Right renal cortex interstitium (tissue), 3 donors: ENCODE results near the gene DCUN1D2. TPM values are rescaled to one million over a fixed set of nuclear protein-coding genes. Genes with fewer than 3 reads are reported as not detected.
"Not testable (repeated sequence)": the region's sequence is repeated elsewhere in the genome, so short reads cannot be mapped to it uniquely, and the experiment has no call there.

Experiments used
- DNase-seq, 3 donors: peaks; one replicate each; pipeline ENCODE4 v3.0.0-alpha.2; 2013; ENCODE audit warnings: low read depth in 3 of 3, low spot score in 2 of 3
- polyA plus RNA-seq, 3 donors: library from polyadenylated mRNA; unstranded; fragments of 120-200 nt; gene quantifications; one replicate each; pipeline ENCODE4 v1.2.1, GENCODE V29; 2013; ENCODE audit not compliant: insufficient read length in 3 of 3

DCUN1D2 gene
- 10 to 100 TPM; 17.2 to 19.7 (median 19.6) TPM for polyA plus RNA-seq

DNA sequence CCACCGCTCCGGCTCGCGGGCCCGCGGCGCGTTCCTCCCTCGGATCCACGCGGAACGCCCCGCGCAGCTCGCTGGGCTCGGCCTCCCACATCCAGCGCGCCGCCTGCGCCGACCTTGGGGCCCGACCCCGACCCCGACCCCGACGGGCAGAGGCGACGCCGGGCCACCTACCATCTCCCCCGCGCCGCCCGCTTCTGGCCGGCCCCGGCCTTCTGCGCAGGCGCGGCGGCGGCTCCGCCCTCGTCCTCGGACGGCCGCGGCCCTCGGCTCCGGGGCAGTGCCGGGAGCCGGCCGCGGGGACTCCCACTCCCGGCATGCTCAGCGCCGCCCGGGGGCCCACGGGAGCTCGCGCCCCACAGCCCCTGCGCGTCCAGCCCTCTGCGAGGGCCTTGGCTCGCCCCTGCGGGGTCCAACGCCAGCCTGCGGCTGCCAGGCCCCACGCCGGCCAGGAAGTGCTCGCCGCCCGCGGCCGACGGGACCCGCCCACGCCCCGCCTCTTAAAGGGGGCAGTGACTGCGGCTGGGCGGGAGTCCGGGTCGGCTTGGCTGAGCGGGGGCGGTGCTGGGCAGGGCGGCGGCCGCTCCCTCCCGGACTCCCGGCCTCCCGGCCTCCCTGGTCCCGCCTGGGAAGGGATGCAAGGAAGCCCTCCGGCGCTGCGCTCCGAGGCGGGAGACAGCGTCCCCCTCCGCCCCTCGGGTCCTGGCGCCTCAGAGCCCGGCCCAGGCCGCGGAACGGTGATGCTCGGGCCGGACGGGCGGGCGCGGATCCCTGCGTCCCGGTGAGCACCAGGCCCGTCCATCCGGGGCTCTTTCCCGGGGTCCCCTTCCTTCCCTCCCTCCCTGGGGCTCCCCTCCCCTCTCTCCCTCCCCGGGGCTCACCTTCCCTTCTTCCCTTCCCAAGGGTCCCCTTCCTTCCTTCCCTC, at the start of gene DCUN1D2:
TSS of gene DCUN1D2 (minus strand) at position 216 of the 922 bp plus-strand sequence. CDS start at position 174, 42 bp downstream.
- DNase-seq, result peak; percentile 67 to 82 (median 75)

GRCh38 chr13:113539822-113540221, 49.3 kb upstream of the DCUN1D2 start:
- DNase-seq, result no peak

GRCh38 chr13:113539176-113539575, 48.7 kb upstream of the DCUN1D2 start:
- no peak for DNase-seq

DNA sequence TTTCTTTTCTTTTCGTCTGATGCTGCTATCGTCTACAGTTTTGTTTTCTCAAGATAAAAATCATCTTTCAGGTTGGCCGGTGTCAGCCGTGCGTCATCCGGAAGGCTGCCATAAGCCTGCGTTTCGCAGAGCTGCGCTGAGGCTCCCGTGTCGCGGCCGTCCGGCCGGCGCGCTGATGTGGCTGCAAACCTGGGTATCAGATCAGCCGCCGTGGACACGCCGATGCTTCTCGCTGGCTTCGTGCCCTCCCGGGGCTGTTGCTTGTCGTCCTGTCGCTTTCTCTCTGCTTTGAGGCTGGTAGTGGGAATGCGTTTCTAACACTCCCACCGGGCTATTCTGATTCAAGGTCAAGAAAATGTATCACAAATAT, 48.2 kb upstream of the DCUN1D2 start:
- no peak for DNase-seq

GRCh38 chr13:113537909-113538688, 47.6 kb upstream of the DCUN1D2 start:
- DNase-seq, result no peak

DNA sequence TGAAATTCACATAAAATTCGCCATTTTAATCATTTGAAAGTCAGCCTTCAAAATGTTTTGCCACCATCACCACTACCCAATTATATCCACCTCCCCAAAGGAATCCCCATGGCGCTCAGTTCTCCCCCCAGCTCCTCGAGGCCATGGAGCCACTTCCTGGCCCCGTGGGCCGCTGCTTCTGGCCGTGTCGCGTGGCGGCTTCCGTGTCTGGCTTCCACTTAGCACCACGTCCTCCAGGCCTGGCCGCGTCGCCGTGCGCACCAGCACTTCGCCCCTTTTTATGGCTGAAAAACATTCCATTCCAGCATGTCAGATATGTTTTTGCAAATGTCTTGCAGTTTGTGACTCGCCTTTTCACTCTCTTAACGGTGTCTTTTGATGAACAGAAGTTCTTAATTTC, 46.7 kb upstream of the DCUN1D2 start:
- no peak for DNase-seq

GRCh38 chr13:113536461-113537110, 46.1 kb upstream of the DCUN1D2 start:
- no peak for DNase-seq

DNA sequence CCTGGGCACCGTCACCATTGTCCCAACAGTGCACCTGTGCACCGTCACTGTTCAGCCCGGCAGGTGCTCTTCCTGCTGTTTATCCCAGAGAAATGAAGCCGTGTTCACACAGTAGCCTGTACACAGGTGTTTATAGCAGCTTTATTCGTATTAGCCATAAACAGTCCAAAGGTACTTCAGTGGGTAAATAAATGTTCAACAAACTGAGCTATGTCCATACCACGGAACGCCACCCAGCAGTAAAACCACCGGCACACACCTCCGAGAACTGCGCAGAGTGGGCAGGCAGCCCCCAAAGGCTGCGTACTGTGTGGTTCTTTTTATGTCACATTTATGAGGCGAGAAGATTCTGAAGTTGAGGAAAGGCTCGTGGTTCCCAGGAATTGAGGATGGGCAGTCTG, 44.9 kb upstream of the DCUN1D2 start:
- DNase-seq, result no peak

- DNase-seq, result no peak
These were observed 43.8 kb upstream of the DCUN1D2 start for GRCh38 chr13:113534236-113534860.

GRCh38 chr13:113533161-113533840, 42.8 kb upstream of the DCUN1D2 start:
- DNase-seq, result no peak

DNA sequence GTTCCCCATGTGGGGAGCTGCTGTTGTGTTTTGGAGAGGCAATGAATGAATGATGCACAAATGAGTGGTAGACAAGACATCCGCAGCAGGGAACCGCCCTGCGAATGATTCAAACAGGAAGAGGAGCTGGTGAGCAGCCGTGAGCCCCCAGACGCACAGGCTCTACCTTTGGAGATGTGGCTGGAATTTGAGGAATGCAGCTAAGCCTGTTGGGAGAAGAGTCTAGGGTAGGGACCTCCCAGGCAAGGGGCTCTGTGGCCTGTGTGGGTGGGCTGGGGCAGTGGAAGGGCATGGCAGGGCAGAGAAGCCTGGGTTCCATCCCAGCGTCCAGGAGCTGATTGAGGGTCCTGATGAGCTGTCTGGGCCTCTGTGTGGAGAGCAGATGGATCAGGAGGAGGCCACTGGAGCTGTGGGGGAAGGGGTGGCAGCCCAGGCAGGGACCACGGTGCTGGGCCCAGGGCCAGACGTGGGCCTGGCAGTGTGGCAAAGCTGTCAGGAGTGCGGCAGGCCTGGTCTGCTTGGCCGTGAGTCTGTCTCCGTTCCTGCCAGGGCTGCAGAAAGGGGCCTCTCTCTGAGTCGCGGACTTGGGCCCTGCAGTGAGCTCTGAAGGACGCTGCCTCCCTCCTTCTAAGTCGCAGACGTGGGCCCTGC, 41.8 kb upstream of the DCUN1D2 start:
- no peak for DNase-seq

DNA sequence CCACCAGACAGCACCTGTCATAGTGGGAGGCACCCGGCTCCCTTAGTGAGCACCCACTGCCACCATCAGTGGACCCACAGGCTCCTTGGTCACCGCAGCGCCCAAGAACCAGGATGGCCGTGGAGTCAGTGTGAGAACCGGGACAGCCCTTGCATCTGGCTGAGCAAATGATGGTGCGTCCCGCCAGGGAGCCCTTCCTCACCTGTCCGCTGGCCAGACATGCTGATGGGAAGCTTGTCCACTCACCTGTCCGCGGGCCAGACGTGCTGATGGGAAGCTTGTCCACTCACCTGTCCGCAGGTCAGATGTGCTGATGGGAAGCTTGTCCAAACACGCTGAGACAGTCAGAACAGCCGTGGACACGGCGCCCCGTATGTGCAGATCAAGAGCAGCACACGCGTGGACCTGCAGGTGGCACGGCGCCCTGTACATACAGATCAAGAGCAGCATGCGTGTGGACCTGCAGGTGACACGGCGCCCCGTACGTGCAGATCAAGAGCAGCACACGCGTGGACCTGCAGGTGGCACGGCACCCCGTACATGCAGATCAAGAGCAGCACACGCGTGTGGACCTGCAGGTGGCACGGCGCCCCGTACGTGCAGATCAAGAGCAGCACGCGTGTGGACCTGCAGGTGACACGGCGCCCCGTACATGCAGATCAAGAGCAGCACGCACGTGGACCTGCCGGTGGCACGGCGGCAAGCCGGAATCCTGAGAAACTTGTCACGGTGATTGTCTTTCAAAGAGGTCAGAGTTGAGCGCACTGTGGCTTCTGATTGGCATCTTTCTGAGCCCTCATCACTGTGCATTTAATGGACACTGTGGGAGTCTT, 40.7 kb upstream of the DCUN1D2 start:
- no peak for DNase-seq

DNA sequence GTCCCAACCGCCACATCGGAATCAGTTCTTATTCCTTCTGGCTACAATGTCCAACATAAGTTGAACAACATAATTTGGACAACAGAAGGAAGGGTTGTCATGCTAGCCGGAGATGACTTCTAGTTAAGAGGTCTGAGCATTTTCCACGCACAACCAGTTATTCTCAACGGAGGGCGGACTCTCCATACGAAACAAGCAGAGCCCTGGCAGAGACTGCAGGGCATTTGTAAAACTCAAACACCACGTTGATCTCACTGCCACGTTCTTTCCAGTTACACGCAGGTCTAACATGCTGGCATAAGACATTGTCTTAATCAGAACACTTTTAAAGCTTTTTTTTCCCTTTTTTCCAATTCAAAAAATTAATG, 38.3 kb upstream of the DCUN1D2 start:
- no peak for DNase-seq

GRCh38 chr13:113528101-113528812, 37.7 kb upstream of the DCUN1D2 start:
- no peak for DNase-seq

GRCh38 chr13:113527272-113527958, 36.9 kb upstream of the DCUN1D2 start:
- DNase-seq, result no peak

DNA sequence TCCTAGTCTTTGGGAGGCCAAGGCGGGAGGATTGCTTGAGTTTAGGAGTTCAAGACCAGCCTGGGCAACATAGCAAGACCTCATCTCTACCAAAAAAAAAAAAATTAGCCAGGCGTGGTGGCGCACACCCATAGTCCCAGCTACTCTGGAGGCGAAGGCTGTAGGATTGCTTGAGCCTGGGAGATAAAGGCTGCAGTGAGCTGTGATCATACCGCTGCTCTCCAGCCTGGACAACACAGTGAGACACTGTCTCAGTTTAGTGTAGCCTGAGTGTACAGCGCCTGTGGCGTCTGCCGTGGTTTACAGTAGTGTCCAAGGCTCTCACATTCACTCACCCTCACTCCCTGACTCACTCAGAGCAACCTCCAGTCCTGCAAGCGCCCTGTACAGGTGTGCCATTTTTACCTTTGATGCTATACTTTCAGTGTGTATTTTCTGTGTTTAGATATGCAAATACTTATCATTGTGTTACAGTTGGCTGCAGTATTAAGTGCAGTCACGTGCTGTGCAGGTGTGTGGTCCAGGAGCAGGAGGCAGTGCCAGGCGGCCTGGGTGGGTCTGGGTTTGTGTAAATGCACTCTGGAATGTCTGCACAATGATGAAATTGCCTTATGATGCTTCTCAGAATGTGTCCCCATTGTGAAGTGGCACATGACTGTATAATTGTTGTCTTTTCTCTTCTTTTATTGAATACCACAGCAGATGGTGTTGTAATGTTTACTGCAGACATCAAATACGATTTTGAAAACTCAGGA, 36.1 kb upstream of the DCUN1D2 start:
- DNase-seq, result no peak

GRCh38 chr13:113522438-113522837, 31.9 kb upstream of the DCUN1D2 start:
- not testable (repeated sequence) for DNase-seq
